Adrenal gland (tissue), 5 donors: ENCODE data around the gene NELL2.
"Not testable (repeated sequence)": the region's sequence is repeated elsewhere in the genome, so short reads cannot be mapped to it uniquely, and the experiment has no call there.

Experiments used
- POLR2A ChIP-seq, 2 donors: fragments of 450-650 bp; IDR thresholded peaks; one replicate each; pipeline ENCODE4 v1.6.1; 2017; ENCODE audit warnings: antibody characterized with exemption in 2 of 2, mild to moderate bottlenecking in 2 of 2, moderate library complexity in 1 of 2
- TF ChIP-seq, protein P1 (sequence below), 6 experiments: fragments of 450-650 bp in 4 of 6; fragments of 200-600 bp in 2 of 6; sonication (generic) in 1 of 6; IDR thresholded peaks; 1 replicate in 5 of 6; 2 replicates in 1 of 6; pipeline versions ENCODE4 v1.5.1 to v1.8.0; 2016 to 2021; ENCODE audit warnings: antibody characterized with exemption in 6 of 6, mild to moderate bottlenecking in 2 of 6, moderate library complexity in 1 of 6
- donor health status: DM: no; HTN: no; CAD: no.

DNA sequence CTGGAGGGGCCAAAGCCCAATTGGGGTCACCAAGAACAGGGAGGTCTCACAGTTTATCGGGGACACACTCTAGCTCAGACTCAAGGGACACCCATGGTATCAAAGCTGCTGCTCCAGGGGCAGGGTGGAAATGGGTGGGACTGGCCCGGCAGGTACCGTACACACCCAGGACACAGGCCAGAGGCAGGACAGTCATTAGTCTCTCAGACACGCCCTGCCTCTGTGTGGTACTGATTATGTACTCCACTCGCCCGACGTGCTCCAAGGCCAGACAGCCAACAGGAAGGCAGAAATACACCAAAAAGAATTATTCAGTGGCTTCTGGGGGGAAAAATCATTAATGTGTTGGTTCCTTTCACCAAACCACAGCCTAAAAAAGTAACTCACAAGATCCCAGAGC, 41.1 kb downstream of the NELL2 start:
- TF ChIP-seq, protein P1, sequence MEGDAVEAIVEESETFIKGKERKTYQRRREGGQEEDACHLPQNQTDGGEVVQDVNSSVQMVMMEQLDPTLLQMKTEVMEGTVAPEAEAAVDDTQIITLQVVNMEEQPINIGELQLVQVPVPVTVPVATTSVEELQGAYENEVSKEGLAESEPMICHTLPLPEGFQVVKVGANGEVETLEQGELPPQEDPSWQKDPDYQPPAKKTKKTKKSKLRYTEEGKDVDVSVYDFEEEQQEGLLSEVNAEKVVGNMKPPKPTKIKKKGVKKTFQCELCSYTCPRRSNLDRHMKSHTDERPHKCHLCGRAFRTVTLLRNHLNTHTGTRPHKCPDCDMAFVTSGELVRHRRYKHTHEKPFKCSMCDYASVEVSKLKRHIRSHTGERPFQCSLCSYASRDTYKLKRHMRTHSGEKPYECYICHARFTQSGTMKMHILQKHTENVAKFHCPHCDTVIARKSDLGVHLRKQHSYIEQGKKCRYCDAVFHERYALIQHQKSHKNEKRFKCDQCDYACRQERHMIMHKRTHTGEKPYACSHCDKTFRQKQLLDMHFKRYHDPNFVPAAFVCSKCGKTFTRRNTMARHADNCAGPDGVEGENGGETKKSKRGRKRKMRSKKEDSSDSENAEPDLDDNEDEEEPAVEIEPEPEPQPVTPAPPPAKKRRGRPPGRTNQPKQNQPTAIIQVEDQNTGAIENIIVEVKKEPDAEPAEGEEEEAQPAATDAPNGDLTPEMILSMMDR (IDR thresholded peaks at IDR 0.05): not testable (repeated sequence)
- not testable (repeated sequence) for TF ChIP-seq POLR2A (IDR thresholded peaks at IDR 0.05)
